A204.1 (cell line): Measurements from ENCODE around the gene EPGN.

Experiments
- FAIRE-seq: peaks from 2 replicates; lab custom pipeline; 2012; peaks lifted over from hg19 to GRCh38; lab: Jason Lieb, UNC

The EPGN gene

DNA sequence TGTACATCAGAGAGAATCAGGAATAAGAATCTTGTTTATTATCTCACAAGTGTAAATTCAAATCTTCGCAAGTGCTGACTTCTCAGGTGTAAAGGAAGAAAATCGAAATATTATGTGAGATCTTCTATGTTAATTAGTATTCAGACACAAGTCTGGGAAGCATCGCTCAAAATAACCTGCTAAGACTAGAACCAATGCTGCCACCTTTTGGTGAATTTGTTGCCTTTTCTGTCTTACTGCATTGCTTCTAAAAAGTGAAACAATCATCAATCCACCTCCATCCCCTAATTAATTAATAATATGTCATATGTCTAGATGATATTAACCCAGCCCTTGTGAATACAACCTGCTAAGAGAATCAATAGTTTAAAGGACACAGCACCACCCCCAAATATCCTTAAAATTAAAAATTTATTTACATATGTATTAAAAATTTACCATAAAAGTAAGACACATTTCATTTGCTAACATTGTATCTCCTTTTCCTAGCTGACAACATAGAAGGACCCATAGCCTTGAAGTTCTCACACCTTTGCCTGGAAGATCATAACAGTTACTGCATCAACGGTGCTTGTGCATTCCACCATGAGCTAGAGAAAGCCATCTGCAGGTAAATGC, 3.5 kb downstream of the EPGN start:
- FAIRE-seq: peak; percentile 83

DNA sequence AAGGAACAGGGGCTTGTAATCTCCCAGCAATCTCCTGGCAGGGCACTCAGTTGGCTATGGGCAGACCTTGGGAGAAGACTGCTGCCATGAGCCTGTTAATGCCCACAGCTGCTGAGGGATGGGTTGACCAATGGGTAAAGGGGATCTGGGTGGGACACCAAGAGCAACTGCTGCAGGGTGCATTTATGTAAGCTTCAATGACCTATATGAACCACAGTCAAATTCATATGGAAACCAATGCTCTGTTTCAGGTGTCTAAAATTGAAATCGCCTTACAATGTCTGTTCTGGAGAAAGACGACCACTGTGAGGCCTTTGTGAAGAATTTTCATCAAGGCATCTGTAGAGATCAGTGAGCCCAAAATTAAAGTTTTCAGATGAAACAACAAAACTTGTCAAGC, 6.1 kb downstream of the EPGN start:
- no peak for FAIRE-seq

DNA sequence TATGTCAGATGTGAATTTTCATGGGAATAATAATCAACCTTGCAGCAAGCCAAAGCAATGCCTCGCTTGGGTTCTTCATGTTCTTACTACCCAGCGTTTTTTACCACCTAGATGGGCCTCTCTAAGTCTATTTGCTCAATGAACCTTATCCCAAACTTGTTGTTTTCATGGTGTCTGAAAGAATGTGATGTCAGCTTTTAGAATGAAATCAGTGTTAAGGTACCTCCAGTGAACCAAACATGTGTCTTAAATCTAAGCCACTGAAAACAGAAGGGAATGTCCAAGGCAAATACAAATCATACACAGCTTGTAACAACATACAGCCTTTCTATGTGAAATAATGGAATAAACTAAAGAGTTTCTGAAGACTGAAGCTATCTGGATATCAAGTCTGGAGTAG, 6.7 kb downstream of the EPGN start:
- FAIRE-seq: no peak

DNA sequence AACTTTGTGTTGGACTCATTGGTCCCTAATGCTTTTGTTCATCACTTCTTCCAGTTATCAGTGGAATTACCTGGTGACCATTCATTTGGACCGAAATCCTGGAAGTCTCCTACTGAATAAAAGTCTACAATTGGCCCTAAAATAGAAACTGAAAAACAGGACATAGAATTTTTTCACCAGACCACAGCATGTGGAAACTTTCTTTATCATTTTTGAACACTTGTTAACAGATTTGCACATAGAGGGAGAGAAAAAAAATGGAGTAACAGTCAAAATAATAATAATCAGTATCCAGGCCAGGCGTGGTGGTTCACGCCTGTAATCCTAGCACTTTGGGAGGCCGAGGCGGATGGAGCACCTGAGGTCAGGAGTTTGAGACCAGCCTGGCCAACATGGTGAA, 7.1 kb downstream of the EPGN start:
- no peak for FAIRE-seq

DNA sequence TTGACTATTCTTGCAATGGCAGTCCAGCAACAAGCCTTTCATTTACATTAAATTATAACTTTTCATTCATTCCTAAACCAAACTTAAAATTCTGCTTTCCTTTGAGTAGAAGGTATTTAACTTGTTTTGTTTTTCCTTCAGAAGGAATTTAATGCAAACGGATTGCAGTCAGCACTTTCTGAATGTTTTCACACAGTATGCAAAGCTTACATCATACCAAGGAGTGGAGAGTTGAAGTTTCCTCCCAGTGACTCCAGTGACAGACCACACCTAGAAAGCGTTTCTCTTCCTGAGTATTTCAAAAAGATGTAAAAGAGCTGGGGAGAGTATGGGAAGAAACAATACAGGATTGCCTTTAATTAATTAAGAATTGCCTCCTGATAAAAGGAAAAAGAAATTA, 8.1 kb downstream of the EPGN start:
- FAIRE-seq: no peak

DNA sequence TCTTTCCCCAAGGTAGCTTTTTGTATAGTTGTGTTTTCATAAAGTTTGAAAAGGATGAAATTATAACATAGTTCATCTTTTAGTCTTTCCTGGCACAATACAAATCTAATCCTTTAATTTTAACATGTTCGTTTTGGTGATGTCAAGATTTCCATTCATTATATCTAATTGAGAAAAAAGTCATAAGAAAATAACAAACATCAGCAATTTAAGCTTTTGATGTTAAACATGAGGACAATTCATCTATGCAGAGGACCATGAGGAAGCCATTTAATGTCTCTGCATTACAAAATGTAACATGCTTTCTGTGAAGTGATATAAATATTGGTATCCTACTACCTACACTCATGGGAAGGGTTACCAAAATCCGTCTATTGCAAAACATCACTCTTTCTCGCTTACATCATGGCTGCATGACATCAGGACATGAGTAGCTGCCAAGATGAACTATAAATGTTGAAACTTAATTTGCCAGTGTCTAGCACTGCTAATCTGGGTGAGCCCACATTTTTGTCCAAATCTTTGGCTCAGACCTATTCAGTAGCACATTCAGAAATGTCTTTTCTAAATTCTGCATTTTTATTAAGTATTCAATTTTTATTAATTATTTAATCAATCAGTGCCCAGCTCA, 9.5 kb downstream of the EPGN start:
- FAIRE-seq: no peak

DNA sequence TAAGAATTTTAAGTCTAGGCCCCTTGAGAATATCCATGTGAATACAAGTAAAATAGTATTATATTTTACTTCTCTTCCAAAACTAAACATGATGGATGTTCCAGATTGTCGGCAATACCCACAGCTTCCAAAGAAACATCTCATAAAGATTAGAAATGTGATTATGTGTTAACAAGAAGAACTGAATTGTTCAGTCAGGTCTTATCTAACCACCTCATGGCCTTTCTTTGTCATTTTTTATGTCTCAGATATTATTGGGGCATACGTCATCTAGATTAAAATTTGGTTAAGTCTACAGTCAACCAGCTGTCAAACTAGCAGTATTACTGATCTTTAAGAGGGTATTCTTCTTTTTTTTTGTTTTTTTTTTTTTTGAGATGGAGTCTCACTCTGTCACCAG, 10.0 kb downstream of the EPGN start:
- no peak for FAIRE-seq

DNA sequence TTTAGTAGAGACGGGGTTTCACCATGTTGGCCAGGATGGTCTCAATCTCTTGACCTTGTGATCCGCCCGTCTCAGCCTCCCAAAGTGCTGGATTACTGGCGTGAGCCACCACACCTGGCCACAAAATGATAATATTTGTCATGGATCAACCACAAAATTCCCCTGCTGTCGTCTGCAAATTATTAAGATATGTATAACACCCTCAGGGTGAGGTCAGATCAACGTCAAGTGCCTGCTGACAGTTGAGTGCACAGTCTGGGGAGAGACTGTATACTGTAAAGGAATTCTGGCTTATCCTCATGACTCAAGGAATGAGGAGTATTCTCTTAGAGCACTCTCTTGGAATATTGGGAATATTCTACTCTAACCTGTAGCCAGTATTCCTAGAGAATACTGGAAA, 11.2 kb downstream of the EPGN start:
- FAIRE-seq: no peak

DNA sequence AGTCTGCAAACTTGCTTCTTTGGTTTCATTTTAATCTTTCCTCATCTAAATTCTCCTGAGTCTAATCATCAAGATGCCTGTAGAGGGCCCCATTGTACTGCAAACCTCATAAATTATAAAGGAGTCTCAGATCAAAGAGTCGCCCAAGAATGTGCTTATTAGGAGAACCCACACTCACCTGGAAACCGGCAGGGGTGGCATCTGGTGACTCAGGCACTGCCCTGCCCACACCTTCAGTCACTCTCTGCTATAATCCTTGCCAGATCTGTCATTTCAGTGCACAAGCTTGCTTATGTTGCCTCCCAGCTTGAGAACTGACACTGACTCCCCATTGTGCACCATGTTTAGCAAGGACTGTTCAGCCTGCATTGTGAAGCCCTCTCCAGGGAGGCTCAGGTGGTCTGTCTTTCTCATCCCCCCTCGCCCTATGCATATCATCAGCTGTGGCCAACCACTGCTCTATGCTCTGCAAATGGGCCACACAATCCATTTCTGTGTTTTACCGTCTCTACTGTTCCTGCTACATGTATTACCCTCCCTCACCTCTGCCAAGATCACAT, 12.4 kb downstream of the EPGN start:
- FAIRE-seq: no peak

DNA sequence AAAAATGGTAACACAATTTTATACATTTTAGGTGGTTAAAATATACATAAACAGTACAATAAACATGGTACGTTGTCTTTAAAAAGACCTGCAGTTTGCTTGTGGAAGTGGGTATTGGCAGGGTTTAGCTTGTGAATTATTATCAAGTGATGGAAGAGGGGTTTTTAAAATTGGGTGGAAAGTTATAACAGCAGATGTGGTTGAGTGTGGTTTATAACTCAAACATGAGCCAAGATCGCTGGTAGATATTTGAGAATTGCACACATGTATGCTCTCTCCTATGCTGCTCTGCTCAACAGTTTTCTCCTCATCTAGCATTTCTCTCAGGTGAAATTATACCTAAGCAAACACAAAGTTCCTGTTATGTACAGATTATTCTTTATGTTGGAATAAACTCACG, 14.0 kb downstream of the EPGN start:
- no peak for FAIRE-seq

DNA sequence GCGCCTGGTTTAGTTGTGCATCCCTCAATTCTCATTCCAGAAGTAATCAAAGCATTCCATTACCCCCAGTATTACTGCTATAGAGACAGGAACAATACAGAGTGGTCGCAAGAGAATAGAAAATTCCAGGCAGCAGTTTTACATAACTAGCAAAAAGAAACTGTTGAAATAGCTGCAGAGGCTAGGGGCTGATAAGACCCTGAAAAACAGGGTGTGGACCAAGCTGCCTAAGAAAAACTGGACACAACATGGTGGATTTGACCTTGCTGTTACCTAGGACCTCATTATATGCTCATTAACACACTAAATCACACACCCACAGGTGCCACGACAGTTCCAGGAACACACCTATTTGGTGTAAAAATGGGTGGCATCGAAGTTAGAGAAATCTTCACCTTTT, 15.4 kb downstream of the EPGN start:
- FAIRE-seq: no peak

DNA sequence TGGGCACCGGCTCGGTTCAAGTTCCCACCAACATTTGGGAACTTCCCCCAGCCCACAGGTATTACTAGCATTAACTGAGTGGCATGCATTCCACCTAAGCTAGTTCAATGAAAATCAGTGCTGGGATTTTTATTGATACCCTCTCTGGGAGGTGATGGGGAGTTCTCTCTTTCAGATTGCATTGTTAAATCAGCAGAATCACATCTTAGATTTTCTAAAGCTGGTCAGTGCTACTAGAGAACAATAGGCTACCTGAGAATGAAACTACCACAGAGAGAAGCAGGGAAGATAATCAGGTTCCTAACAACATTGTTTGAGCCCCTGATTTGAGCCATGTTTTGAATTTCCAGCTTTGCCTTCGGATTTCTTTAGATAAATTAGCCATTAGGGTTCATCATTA, 16.0 kb downstream of the EPGN start:
- no peak for FAIRE-seq

DNA sequence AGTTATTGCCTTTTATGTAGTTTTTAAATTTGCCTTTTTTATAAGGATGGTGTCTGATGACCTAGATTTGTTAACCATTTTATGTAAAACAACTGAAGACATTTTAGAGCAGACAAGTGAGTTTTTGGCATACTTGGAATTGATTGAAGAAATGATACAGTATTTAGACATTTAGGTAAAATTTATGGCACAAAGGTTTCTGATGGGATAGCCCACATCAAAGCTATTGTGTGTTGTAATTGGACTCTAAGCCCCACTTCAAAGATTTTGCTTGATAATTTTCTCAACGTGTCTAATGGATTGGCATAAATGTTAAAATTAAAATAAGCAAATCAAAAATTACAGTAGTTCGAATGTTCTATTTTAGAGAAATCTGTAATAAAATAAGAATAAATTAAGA, 17.6 kb downstream of the EPGN start:
- peak; percentile 43 for FAIRE-seq

DNA sequence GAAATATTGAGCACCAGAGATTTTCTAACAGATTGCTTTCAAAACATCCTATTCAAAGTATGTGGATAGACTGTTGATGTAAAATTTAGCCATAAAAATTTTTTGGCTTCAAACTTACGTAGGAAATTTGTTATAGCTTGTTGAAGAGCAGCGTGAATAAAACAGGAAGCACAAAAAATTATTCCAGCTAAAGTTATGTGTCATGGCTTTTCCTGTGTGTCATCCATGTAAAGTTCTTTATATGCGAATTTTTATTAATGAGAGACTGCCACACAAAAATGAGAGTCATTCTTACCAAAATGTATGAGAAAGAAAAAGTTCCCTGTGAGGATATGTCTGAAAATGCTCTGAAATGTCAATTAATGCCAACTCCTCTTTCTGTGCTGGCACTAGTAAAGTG, 19.5 kb downstream of the EPGN start:
- no peak for FAIRE-seq

DNA sequence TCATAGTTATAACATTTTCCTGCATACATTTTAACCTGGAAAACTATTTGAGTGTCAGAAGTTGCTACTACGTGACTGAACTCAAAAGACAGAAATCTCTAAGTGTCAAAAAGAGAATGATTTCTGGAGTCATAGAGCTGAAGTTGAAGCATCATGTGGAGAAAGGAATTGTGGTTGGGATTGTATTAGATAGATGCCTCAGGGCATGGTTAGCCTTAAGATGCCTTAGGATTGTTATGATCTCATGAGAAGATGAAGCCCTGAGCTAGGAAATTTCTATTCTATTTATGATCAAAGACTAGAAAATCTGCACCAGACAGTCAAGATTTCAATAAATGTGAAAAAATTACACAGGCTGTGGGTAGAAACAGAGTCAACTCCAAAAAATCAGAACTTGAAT, 20.2 kb downstream of the EPGN start:
- FAIRE-seq: no peak

DNA sequence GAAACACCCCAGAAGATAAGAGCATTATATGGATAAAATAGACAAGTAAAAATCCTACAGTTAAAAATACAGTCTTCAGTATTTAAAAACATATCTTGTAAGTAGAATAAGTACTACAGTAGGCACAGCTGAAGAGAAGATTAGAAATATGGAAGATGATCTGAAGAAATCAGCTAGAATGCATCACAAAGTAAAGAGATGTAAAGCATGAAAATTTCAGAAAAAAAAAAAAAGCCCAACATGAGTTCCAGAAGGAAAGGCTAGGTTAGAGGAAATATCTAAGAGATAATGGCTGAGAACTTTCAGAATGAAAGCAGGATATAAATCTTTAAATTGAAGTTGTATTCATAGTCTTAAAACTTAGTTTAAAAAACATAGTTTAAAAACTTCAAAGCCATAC, 21.0 kb downstream of the EPGN start:
- FAIRE-seq: no peak

DNA sequence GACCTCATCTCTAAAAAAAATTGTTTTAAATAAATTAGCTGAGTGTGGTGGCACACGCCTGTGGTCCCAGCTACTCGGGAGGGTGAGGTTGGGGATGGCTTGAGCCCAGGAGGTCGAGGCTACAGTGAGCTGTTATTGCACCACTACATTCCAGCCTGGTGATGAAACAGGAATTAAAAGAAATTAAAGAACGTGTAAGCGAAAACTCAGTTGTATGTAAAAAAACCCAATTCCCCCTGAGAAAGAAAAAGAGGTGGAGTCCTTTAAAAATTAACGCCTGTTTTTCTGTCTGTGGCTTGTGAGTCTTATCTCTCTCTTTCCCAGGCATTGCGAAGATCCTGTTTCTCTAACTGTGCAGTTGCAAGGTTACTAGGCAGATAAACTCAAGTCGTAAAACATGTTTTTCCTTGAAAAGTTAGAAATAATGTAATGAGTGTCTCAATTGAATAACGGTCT, 22.1 kb downstream of the EPGN start:
- FAIRE-seq: no peak

DNA sequence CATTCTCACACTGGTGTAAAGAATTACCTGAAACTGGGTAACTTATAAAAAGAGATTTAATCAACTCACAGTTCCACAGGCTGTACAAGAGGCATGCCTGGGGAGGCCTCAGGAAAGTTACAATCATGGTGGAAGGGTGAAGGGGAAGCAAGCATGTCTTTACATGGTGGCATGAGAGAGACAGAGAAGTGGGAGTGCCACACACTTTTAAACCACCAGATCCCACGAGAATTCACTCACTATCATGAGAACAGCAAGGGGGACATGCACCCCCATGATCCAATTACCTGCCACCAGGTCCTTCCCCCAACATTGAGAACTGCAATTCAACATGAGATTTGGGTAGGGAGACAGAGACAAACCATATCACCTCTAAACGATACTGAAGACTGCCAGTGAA, 23.0 kb downstream of the EPGN start:
- FAIRE-seq: no peak

DNA sequence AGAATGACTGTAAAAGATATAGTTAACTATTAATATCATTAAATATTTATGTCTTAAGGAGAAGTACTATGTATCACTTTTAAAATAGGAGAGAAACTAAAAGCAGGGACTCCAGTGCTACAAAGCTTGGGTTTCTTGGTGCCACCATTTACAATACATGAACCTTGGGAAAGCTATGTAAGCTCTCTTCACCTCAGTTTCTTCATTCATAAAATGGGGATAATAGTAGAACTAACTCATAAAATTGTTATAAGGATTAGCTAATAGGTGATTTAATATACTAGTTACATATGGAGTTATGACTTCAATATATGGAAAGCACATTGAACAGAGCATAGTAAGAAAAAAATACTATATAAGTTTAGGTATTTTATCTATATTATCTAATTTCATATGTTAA, 23.7 kb downstream of the EPGN start:
- FAIRE-seq: no peak

DNA sequence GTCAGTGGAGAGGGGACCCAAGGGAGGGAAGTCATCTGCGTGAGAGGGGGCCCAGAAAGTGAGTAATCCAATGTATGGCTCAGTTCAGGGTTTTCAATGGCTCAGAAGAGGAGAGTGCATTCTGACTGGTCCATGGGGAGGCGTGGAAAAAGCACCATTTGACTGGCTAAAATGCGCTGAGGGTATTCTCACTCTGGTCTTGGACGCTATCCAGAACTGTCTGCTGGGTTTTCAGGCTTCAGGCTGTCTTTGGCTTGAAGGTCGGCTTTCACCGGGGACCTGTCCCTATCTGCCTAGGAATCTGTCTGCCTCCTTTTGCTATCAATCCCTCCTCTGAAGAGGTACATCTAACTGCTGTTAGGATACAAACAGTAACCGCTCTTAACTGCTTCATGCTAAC, 26.4 kb downstream of the EPGN start:
- no peak for FAIRE-seq

DNA sequence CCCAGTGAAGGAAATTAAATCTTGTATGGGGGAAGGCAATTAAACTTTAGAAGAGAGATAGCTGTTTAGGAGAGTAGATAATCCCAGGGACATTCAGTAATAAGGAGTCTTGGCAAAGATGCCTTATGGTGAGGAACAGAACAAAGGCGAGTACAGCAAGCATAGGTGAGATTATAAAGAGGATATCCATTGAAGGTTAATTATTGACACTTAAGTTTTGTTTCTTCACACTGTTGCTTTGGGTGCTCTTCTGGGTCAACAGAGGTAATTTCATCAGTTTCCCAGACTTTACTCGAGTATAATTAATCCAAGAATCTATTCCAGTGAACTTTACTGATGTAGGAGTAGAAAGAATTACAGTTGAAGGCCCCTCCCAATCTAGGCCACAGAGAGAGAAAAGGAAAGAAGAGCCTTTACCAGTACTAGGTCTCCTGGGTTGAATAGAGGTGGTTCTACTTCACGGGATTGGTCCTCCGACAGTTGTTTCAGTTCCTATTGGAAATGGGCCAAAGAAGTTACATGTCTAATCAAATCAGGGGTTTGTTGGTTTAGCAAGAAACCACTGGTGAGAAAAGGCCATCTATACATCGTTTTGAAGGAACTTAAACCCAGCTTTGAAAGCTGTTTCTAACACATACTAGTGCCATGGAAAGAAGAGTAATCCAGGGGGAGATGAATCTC, 27.2 kb downstream of the EPGN start:
- FAIRE-seq: no peak

DNA sequence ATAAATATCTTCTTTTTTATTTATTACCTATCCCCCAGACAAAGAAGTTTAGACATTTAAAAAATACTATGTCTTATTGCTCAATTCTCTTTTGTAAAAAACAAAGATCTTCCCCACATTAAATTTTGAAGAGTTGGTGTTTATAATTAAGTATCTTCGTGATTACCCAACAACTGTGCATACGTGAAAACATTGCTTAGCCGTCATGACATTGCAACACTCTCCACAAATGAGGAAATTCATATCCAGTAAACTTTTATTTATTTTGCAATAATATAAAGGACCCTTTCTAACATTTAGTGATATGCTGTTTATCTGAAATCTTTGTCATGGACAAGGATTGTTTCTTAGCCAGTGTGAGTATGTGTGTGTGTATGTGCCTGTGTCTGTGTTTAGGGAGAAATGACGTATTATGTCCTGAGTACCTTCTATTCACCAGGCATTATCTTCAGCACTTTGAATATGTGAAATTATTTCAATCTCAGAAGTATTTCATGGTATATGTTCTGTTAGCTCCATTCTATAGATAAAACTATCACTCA, 30.6 kb downstream of the EPGN start:
- no peak for FAIRE-seq

DNA sequence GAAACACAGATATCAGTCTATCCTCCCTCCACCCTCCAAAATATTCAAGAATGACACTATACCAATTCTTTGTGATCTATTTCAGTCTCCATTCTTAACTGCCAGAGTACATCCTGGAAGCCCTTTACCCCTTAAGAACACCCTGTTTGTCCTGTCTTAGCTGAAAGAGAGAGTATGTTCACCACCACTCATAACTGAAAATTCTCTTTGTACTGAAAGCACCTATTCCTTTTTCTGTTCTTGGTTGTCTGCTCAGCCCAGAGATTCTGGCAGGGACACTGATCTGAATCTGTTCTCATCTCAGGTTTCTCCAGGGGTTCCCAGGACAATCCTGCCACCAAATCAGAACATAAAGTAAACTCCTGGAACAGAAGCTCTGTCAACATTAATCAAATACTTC, 31.2 kb downstream of the EPGN start:
- FAIRE-seq: no peak
